Stimulated activated naive CD8-positive, alpha-beta T cell treated with anti-CD3 and anti-CD28 coated beads, Interleukin-15, Interleukin-2, amounts not matched to agents 100 U/mL and 50 U/mL, for 24 hours (primary cell): ENCODE measurements around the gene JMJD7.

Experiments used
- ATAC-seq: fragments of 150-1000 bp; cut with Tn5 transposase; one replicate; pipeline ENCODE4 v1.10.0; 2021
- DNase-seq: peaks from one replicate; pipeline ENCODE4 v3.0.0; 2021

Gene JMJD7

DNA sequence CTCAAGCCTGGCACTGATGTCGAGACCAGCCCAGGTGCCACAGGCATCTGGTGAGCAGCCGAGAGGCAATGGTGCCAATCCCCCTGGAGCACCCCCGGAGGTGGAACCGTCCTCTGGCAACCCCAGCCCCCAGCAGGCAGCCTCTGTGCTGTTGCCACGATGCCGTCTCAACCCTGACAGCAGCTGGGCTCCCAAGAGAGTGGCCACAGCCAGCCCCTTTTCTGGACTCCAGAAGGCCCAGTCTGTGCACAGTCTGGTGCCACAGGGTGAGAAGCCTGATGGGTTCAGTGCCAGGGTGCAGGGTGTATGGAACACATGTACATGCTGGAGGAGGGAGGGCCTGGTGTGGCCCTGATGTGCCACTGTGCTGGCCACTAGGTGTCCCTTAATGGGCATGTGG, 4.9 kb upstream of the JMJD7 start:
- no peak for DNase-seq
- no peak for ATAC-seq

DNA sequence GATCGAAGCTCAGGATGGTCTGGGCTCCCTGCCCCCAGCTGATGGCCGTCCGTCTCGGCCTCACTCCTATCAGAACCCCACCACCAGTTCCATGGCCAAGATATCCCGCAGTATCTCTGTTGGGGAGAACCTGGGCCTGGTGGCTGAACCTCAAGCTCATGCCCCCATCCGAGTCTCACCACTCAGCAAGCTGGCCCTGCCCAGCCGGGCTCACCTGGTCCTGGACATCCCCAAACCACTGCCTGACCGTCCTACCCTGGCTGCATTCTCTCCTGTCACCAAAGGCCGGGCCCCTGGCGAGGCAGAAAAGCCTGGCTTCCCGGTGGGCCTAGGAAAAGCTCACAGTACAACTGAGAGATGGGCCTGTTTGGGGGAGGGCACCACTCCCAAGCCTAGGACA, 4.4 kb upstream of the JMJD7 start:
- DNase-seq, result no peak

DNA sequence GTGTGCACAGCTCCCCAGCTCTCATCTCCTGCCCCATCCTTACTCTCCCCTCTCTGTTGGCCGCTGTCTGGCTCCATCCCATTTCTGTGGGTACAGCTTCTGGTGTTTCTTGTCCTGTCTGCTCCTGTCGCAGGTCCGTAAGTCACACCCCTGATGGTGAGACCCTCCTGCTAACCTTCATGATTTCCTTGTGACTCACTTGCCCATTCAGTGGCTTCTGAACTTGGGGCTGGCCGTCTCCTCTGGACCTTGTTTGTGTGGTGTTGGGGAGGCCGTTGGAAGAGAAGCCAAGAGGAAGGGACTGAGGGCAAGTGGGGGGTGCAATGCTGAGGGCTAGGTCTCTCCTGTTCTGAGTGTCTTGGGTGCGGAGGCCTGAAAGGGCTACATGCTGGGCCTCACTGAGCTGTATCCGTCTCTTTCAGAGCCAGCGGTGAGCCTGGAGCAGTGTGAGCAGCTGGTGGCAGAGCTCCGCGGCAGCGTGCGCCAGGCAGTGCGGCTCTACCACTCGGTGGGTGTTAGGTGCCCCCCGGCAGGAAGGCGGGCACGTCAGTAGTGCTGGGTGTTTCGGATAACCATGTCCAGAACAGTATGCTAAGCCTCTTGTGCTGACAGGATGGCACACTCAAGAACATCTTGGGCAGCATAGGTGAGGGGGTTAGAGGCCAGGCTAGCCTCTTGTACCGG, 3.7 kb upstream of the JMJD7 start:
- DNase-seq (no peak), ATAC-seq (no peak)

More for the DNA sequence above, 4.4 kb upstream of the JMJD7 start:
- ATAC-seq, result no peak

DNA sequence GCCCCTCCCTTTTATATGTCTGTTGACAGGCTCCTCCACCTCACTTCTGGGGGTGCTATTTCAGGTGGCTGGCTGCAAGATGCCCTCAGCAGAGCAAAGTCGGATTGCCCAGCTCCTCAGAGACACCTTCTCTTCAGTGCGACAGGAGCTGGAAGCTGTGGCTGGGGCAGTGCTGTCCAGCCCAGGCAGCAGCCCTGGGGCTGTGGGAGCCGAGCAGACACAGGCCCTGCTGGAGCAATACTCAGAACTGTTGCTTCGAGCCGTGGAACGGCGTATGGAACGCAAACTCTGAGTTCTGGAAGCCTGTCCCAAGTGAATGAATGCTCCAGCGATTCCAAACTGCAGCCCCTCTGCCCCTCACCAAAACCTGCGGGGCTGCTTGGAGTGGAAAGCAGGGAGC, 2.7 kb upstream of the JMJD7 start:
- DNase-seq, result no peak
- no peak for ATAC-seq

DNA sequence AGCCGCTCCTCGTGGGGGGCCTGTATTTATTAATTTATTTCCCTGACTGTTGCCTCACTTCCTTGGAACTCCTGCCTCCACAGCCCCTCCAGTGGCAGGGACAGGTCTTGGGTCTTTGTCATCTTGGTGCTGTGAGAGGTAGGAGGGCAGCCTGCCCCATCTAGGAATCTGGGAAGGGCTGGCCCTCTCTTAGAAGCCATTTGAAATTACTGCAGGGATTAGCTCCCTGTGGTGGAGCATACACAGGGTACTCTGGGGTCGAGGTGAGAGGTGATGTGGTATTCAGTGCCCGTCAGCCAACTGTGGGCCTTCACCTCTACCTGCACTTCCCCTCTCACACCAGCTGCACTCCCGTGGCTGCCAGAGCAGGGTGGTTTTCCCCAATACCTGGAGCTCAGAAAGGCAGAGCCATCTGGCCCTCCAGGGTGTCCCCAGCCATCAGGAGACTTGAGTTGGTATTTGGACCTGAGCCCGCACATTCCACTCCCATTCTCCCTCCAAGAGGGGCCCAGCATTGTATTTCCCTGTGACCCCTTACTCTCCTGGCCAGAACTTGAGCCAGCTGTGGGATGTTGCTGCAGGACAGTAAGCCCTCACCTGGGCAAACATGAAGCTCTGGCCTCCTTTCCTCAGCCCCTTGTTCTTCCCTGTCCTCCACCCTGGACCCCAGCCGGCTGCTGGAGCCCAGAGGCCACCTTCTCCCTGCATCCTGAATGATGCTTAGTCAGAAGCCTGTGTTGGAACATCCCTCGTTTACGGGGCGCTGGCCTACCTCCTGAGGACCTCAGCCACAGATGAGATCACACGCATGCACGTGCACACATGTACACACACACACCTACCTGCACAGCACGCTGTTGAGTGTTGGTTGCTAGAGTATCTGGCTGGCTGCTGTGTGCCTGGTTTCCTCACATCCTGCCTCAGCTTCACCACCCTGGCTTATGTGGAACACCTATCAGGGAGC, 2.0 kb upstream of the JMJD7 start:
- DNase-seq (no peak), ATAC-seq (no peak)

DNA sequence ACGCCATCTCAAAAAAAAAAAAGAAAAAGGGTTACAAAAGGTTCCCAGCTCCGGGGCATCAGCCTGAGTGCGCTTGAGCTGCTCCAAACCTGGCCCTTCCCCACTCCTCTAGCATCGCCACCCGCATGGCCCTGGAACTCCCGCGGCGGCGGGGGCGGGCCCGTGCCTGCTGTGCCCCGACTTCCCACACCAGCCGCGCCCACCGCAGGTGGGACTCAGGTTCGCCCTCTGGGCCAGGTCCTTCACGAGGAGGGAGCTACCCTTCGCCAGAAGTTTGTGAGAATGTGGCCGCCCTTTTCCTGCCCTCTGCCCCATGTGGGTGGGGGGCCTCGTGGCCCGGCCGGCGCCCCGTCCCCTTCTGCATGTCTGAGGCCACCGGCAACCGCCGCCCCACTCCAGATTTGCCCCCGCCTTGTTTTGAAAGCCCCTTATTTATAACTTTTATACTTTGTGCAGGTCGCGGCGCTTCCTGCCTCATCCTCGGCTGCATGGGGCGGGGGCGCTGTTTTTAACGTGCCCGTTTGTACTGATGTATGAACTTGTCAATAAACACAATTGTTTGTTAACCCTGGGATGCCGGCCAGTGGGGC, 507 bp upstream of the JMJD7 start:
- peak; percentile 37 for DNase-seq
- ATAC-seq, result no peak

DNA sequence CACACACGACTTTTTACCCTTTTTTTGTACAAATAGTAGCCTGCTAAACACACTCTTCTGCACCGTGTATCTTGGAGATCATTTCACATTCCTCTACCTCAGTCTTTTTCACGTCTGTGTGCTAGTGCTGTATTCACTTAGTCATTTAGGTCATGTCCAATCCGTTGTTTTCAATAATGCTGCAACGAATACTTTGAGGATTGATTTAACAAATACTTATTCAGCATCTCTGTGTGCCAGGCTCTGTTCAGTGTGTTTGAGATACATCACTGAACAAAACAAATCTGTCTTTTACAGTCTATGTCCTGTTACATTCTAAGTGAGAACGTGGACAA, 882 bp downstream of the JMJD7 start:
- ATAC-seq (no peak), DNase-seq (no peak)

DNA sequence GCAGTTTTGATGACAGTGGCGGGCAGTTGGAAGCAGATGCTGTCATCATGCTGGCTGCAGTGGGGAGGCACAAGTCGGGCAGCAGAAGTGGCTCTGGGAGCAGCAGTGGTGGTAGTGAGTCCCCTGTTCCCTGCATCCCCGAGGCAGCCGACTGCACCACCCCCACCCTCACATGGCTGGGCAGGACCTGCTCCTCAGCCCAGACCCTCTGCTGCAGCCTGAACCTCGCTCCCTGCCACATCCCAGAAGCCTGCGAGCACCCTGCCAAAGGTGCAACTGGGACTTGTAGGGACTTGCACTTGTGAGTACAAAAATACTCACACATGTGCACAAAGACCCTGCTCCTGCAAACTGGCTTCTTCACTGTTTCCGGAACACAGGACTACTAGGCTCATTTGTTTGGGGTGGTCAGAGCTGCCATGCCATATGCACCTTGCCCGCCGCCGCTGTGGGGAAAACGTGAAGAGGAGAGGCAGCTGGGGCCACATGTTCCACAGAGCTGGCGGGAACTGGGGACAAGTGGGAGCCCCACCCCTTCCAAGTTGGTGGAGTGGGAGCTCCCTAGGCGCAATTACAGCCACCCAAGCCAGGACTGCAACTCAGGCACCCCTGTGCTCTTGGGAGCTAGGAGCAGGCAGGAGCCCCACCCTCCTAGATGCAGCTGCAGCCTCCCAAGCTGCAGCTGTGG, 2.2 kb downstream of the JMJD7 start:
- ATAC-seq (no peak), DNase-seq (no peak)

DNA sequence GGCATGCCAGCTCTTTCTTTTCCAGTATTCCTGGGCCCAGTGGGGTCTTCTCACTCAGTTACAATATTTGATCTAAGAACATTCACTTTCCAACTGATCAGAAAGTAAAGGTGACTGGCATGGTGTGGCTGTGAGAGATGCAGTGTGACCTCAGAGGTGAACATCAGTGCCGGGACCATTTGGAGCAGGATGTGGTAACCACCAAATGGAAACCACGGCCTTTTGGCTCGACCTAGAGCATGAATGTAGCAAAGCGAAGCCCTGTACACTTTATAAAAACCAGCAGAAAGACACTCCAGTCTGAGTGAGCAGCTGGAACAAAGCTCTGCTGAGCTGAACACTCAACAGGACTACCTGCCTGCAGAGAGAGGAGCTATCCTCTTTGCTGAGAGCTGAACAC, 3.4 kb downstream of the JMJD7 start:
- DNase-seq (peak; percentile 54), ATAC-seq (peak; percentile 64)

DNA sequence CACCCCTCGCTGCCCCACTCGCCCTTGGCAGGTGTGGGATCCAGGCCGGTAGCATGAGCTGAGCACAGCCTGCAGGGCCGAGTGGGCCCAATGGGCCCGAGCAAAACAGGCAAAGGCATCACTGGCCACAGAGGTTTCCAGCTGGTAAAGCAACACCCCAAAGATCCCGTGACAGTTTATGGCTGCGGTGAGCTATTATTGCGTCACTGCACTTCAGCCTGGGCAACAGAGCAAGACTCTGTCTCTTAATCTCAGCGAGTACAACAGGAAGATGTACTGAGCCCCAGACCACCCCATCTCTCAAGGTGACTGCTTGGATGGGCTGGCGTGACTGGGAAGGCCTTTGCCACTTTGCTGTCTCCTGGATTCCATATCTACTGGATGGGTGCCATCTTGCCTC, 4.3 kb downstream of the JMJD7 start:
- no peak for ATAC-seq
- DNase-seq, result no peak

DNA sequence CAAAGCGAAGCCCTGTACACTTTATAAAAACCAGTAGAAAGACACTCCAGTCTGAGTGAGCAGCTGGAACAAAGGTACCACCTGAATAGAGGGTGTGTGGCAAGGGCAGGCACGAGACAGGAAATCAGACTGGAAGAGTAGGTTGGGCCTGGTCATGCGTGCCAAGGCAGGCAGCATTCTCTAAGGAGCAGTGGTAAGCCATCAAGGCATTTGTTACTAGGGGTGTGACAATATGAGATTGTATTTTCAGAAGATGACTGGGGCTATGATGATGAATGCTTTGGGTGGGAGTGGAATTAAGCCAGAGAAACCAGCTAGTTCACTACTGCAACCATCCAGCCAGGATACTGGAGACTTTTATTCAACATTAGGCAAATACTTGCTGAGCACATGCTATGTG, 5.0 kb downstream of the JMJD7 start:
- ATAC-seq (peak; percentile 12), DNase-seq (no peak)

DNA sequence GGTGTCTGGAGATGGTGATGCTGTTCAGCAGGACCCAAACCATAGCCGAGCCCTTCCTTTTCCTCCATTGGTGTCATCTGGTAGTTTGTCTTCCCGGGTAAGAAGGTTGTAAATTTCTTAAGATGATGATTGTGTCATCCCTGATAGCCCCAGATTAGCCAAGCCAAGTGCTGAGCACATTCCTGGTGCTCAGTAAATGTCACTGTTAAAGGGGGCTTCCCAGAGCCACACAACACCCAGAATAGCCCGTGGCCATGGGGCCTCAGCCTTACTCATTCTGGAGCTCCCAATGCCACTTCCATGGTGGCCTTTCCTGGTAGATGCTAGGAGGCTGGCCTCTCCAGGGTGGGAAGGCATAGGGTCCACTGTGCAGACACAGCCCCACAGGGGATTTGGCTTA, 6.2 kb downstream of the JMJD7 start:
- ATAC-seq (no peak), DNase-seq (no peak)

DNA sequence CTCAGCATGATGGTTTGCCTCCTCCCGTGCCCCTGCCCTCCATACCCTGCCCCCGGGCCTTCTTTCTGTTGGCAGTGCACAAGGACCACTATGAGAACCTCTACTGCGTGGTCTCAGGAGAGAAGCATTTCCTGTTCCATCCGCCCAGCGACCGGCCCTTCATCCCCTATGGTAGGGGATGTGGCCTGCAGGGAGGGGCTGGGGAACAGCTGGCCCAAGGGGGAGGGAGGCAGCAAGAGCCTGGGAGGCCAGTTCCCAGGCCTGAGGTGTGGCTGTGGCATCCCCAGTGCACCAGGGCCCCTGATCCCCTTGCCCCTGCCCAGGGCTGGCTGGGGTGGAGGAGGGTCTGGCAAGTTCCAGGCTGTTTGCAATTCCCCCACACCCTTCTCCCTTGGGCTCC, 8.2 kb downstream of the JMJD7 start:
- DNase-seq (no peak), ATAC-seq (no peak)

DNA sequence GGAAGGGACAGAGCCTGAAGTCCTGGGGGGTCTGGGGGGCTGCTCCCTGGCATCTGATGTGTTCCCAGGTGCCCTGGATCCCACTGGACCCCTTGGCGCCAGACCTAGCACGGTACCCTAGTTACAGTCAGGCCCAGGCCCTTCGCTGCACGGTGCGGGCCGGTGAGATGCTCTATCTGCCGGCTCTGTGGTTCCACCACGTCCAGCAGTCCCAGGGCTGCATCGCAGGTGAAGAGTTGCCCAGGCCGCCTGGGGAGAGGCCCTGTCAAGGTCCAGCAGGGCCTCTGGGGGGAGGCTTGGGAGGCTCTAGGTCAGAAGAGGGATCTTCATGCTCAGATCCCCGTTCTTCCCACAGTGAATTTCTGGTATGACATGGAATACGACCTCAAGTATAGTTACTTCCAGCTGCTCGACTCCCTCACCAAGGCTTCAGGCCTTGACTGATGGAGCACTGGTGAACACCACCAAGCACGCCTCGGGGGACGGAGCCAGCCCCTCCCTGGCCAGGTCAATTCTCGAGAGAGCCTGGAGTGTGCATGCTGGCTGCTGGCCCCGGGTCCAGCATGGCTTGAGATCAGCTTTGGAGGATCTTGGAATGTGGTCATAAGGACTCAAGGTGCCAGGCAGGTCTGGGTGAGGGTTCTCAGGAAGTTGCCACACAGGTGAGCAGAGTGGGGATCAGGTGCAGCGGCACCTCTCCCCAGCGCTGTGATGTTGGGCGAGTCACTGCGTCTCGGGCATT, 9.0 kb downstream of the JMJD7 start:
- DNase-seq (no peak), ATAC-seq (no peak)

DNA sequence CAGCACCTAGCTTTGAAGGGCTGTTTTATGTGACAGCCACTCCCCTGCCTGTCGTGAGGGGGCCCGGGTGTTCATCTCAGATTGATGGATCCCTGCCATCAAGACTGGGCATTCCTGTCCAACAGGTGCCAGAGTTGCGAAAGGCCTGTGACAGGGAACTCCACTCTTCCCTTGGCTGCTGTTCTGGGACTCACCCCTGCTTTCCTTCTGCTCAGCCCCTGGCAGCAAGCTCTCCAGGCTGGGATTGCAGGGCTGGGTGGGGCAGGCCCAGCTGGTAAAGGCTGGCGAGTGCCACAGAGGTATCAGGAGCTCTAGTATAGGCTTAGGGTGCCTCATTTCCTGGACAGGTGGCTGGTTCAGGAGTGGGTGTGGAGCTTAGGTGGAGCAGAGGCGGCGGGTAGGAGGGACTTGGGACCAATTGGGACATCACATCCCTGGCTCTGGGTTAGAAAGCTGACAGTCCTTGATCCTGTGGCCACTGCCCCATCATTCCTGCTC, 10.6 kb downstream of the JMJD7 start, which contains the start of gene PLA2G4B:
PLA2G4B (plus strand) TSS at position 448 of the 498 bp plus-strand sequence. CDS start 67 bp downstream, outside the sequence.
- ATAC-seq (no peak), DNase-seq (no peak)

DNA sequence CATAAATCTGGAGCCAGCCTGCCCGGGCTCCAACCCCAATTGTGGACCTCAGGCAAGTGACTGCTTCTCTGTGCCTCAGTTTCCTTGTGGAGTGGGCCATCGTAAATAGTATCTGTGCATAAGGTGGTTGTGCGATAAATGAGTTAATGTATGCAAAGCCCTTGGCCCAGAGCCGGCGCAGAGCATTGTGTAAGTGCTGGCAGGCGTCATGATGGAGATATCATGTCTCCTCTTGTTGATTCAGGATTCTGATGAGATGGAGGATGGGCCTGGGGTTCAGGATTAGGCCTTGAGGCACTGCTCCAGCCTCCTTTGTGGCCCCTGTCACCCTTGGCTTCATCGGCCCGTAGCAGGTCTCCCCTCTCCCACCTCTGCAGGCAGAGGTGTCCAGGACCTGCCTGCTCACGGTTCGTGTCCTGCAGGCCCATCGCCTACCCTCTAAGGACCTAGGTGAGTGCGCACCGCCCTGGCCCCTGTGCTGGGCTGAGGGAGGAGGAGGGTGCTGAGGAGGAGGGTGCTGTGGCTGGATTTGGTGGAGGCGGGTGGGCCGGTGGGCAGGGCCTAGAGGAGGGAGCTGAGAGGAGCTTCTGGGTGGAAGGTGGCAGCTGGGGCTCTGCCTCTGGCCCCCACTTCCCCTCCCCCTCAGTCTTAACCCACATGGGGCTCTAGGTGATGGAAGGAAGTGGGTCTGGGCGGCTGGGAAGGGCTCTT, 12.0 kb downstream of the JMJD7 start:
- DNase-seq (no peak), ATAC-seq (no peak)

DNA sequence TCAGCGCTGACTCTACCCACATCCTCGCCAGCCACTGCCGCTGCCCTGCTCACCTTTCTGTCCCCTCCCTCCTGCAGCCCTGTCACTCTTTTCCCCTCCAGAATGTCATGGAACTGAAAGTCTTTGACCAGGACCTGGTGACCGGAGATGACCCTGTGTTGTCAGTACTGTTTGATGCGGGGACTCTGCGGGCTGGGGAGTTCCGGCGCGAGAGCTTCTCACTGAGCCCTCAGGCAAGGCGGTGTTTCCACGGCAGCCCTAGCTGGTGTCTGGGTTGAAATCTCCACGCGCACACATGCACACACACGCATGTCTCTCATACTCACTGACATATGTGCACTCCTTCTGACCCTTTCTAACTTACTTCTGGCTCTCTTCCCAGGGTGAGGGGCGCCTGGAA, 12.8 kb downstream of the JMJD7 start:
- DNase-seq (no peak), ATAC-seq (no peak)

DNA sequence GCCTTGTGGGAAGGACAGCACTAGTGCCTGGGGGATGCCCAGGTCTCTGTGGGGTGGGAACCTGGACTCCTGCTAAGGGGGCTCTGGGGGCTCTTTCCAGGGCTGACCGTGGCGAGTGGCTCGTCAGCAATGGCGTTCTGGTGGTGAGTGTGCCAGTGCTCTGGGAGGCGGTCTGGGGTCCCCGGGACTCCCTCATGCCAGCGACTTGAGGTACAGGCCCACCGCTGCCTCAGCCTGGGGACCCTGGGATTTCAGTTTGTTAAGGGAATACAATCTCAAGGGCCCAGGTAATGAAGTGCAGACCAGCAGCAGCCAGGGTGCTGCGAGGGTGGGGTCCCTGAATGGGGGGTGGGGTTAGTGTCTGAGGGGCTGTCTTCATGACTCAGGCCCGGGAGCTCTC, 13.2 kb downstream of the JMJD7 start:
- ATAC-seq (no peak), DNase-seq (no peak)

DNA sequence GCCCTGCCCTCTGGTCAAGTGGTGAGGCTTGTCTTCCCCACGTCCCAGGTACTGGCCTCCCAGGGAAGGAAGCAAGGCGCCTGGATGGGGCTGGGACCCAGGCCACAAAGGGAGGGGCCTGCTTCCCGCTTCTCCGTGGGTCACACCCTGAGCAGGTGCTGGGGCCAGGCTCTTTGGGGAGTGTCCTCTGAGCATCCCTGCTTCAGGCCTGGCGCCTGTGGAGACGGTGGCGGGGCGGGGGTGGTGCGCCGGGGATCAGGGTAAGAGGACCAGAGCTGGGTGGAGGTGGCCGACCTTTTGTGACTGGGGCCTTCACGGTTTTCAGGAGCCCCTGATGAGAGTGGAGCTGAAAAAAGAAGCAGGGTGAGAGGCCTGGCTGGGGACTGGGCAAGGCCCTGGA, 14.3 kb downstream of the JMJD7 start:
- ATAC-seq (no peak), DNase-seq (no peak)

DNA sequence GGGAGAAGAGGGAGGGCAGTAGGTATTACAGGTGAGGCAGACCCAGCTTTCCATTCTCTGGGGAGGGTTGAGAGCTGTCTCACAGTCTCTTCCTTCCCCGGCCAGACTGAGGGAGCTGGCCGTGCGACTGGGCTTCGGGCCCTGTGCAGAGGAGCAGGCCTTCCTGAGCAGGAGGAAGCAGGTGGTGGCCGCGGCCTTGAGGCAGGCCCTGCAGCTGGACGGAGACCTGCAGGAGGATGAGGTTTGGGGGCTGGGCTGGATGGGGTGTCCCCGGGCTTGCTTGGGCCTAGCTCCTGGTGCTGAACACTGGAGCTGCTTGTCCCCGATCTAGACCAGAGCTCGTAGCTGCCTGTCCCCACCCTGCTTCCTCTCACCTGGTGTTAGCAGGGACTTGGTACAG, 15.7 kb downstream of the JMJD7 start:
- DNase-seq, result no peak
- ATAC-seq, result no peak

DNA sequence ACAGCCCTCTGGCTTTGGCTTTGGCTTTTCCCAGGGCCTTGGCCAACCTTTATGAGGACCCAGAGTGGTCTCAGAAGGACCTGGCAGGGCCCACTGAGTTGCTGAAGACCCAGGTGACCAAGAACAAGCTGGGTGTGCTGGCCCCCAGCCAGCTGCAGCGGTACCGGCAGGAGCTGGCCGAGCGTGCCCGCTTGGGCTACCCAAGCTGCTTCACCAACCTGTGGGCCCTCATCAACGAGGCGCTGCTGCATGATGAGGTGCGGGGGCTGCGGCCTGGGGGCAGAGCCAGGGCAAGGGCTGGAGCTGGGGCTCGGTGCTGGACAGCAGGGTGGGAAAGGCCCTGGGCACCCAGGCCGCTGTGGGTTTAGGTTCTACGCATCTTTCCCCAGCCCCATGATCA, 16.9 kb downstream of the JMJD7 start:
- ATAC-seq (no peak), DNase-seq (no peak)
